ENCODE measurements around the gene MEF2A. TPM values are rescaled to one million over a fixed set of nuclear protein-coding genes. Genes with fewer than 3 reads are reported as not detected.

The MEF2A gene
- total RNA-seq, 1 experiment from 2014 or later = 30.7 TPM

GRCh38 chr15:99668533-99669182 lies 102.9 kb downstream of the MEF2A start:
- CTCF ChIA-PET = no interaction called here
- POLR2A ChIA-PET = no interaction called here
- H3K36me3 Mint-ChIP-seq = peaks cover 21% of the 10 kb centered on the region

More at GRCh38 chr15:99668533-99669182, 102.9 kb downstream of the MEF2A start:
- Mint-ChIP-seq H3K27me3 (ENCODE audit: low read depth) (no peaks in the 10 kb centered on the region), H3K4me1 (peaks cover 5% of the 10 kb centered on the region; the same call in 1 of the 2 replicates), H3K9me3 (peaks cover 7% of the 10 kb centered on the region), H3K27ac (no peak overlapping the region), H3K4me3 (no peak overlapping the region)
- ATAC-seq (no peak), DNase-seq (ENCODE audit: low spot score) (no peak)
- TF ChIP-seq PRRX2 (CRISPR knock-in tag; IDR thresholded peaks at IDR 0.05) = no peak
- no peak for TF ChIP-seq IRF1 (CRISPR knock-in tag; IDR thresholded peaks at IDR 0.05)
- TF ChIP-seq TP53 (CRISPR knock-in tag; IDR thresholded peaks at IDR 0.05) = no peak
- TF ChIP-seq ZNF423 (CRISPR knock-in tag; IDR thresholded peaks at IDR 0.05) = no peak
- no peak for TF ChIP-seq CTCF (IDR thresholded peaks at IDR 0.05)
- TF ChIP-seq ZNF396 (CRISPR knock-in tag; IDR thresholded peaks at IDR 0.05; ENCODE audit: borderline replicate concordance) = no peak
- no peak for TF ChIP-seq ATF6 (CRISPR knock-in tag; IDR thresholded peaks at IDR 0.05)
- no peak for TF ChIP-seq ATF3 (CRISPR knock-in tag; conservative IDR thresholded peaks at IDR 0.05)
- TF ChIP-seq ZBTB43 (CRISPR knock-in tag; IDR thresholded peaks at IDR 0.05) = no peak
- TF ChIP-seq FOXK1 (CRISPR knock-in tag; IDR thresholded peaks at IDR 0.05) = no peak
- no peak for TF ChIP-seq AFF4 (CRISPR knock-in tag; IDR thresholded peaks at IDR 0.05; ENCODE audit: borderline replicate concordance)
- no peak for TF ChIP-seq E2F5 (CRISPR knock-in tag; IDR thresholded peaks at IDR 0.05)
